ENCODE data around the gene LUZP4. TPM values are rescaled to one million over a fixed set of nuclear protein-coding genes. Genes with fewer than 3 reads are reported as not detected.
"Not testable (repeated sequence)": the region's sequence is repeated elsewhere in the genome, so short reads cannot be mapped to it uniquely, and the experiment has no call there.

The LUZP4 gene
- total RNA-seq, 4 donors from 2014 or later: not detected

DNA sequence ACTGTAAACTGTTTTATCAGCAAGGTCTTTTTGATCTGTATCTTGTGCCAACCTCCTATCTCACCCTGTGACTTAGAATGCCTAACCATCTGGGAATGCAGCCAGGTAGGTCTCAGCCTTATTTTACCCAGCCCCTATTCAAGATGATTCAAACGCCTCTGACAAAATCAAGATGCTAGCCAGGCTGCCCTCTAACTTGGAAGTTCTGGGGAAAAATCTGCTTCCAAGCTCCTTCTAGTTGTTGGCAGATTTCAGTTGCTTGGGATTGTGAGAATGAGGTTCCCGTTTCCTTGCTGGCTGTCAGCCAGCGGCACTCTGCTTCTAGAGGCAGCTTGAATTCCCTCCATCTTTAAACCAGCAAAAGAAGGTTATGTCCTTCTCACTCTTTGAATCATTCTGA is 34.7 kb downstream of the LUZP4 start:
- no peaks in the 10 kb centered on the region for H3K9me3 ChIP-seq
- no peaks in the 10 kb centered on the region for H3K27me3 ChIP-seq
- intact Hi-C loops (cut with DNase I; ENCODE audit: low total_unique reads): no loop called here
- H3K4me1 ChIP-seq: no peaks in the 10 kb centered on the region
- no peak overlapping the region for H3K4me3 ChIP-seq
- TF ChIP-seq POLR2AphosphoS5 (IDR thresholded peaks at IDR 0.05): no peak
- TF ChIP-seq, protein P1, sequence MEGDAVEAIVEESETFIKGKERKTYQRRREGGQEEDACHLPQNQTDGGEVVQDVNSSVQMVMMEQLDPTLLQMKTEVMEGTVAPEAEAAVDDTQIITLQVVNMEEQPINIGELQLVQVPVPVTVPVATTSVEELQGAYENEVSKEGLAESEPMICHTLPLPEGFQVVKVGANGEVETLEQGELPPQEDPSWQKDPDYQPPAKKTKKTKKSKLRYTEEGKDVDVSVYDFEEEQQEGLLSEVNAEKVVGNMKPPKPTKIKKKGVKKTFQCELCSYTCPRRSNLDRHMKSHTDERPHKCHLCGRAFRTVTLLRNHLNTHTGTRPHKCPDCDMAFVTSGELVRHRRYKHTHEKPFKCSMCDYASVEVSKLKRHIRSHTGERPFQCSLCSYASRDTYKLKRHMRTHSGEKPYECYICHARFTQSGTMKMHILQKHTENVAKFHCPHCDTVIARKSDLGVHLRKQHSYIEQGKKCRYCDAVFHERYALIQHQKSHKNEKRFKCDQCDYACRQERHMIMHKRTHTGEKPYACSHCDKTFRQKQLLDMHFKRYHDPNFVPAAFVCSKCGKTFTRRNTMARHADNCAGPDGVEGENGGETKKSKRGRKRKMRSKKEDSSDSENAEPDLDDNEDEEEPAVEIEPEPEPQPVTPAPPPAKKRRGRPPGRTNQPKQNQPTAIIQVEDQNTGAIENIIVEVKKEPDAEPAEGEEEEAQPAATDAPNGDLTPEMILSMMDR (IDR thresholded peaks at IDR 0.05): no peak
- no peak for TF ChIP-seq EP300 (IDR thresholded peaks at IDR 0.05; ENCODE audit: low read depth)
- TF ChIP-seq POLR2A (IDR thresholded peaks at IDR 0.05): no peak
- H3K27ac ChIP-seq: no peak overlapping the region
- in situ Hi-C loops (cut with MboI; ENCODE audit: low pct_ligation_motif_present in 1 of 4, low pct_unique_long_range_greater_than_20kb in 1 of 4, low sequenced_read_pairs in 3 of 4): loop anchor here in 1 of 4 donors (10.0 kb wide), 1 partner anchor 321 kb away; no protein-coding TSS in a partner anchor
- no peak for DNase-seq
- 40 to 41% methylated on average over 1 to 3 of the region's 3 CpGs for WGBS, 2 donors (ENCODE audit: low coverage in 1 of 2)
- no peaks in the 10 kb centered on the region for H3K36me3 ChIP-seq

DNA sequence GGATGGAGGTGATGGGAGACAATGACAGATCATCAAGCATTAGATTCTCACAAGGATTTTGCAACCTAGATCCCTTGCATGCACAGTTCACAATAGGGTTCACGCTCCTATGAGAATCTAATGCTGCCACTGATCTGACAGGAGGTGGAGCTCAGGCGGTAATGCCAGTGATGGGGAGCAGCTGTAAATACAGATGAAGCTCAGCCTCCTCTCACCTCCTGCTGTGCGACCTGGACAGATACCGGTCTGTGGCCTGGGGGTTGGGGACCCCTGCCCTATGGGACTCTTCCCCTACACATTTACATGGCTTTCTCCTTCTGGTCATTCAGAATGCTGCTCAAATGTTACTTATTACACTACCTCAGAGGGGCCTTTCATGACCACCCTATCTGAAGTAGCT is 39.8 kb downstream of the LUZP4 start:
- intact Hi-C loops (cut with DNase I; ENCODE audit: low total_unique reads); H3K9me3 ChIP-seq; H3K36me3 ChIP-seq; H3K4me1 ChIP-seq; H3K27ac ChIP-seq; H3K4me3 ChIP-seq; DNase-seq; H3K27me3 ChIP-seq: not testable (repeated sequence)
- WGBS, 2 donors (ENCODE audit: low coverage in 1 of 2): 67% methylated on average over 4 of the region's 4 CpGs; no CpG with 5 or more reads in 1 of the 2 donors
- in situ Hi-C loops (cut with MboI; ENCODE audit: low pct_ligation_motif_present in 1 of 4, low pct_unique_long_range_greater_than_20kb in 1 of 4, low sequenced_read_pairs in 3 of 4): loop anchor here in 1 of 4 donors (10.0 kb wide), 1 partner anchor 316 kb away; no protein-coding TSS in a partner anchor

DNA sequence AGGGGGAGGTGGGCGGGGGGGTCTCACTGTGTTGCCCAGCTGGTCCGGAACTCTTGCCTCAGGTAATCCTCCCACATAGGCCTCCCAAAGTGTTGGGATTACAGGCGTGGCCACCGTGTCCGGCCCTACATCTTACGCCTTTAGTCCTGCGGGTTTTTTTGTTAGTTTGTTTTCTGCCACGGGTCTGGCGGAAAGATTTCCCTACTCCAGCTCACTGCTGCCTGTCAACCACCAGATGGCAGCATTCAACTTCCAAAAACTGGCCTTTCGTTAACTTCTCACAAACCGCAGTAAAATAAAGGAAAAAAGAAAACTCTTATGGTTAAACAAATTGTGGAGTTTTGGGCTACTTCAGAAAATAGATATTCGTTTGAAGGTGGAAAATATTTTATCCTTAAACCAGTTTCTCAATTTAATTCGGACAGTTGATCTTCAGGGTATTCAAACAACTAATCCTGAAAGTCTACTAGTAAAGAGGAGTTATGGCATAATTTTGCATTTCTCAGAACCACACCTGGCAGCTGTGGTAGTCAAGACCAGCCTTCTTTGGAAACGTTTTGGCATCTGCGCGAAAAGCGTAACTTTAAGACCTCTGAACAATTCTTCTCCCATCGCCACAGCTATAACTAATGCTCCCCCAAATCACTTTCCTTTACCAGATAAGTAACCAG is 41.1 kb downstream of the LUZP4 start:
- intact Hi-C loops (cut with DNase I; ENCODE audit: low total_unique reads): loop anchor here (5.0 kb wide), 1 partner anchor 312 kb away; no protein-coding TSS in a partner anchor
- 19% methylated on average over 18 of the region's 18 CpGs; no CpG with 5 or more reads in 1 of the 2 donors for WGBS, 2 donors (ENCODE audit: low coverage in 1 of 2)
- Histone ChIP-seq H3K27me3 (no peaks in the 10 kb centered on the region), H3K27ac (no peak overlapping the region), H3K4me1 (no peaks in the 10 kb centered on the region), H3K4me3 (no peak overlapping the region), H3K9me3 (no peaks in the 10 kb centered on the region), H3K36me3 (no peaks in the 10 kb centered on the region)
- TF ChIP-seq, protein P1 (IDR thresholded peaks at IDR 0.05): peak; percentile 62 to 87 (median 64)
- TF ChIP-seq POLR2A (IDR thresholded peaks at IDR 0.05) (no peak), EP300 (IDR thresholded peaks at IDR 0.05; ENCODE audit: low read depth) (no peak), POLR2AphosphoS5 (IDR thresholded peaks at IDR 0.05) (no peak)
- DNase-seq: peak; percentile 21
- in situ Hi-C loops (cut with MboI; ENCODE audit: low pct_ligation_motif_present in 1 of 4, low pct_unique_long_range_greater_than_20kb in 1 of 4, low sequenced_read_pairs in 3 of 4): loop anchor here in 1 of 4 donors (10.0 kb wide), 1 partner anchor 314 kb away; no protein-coding TSS in a partner anchor

DNA sequence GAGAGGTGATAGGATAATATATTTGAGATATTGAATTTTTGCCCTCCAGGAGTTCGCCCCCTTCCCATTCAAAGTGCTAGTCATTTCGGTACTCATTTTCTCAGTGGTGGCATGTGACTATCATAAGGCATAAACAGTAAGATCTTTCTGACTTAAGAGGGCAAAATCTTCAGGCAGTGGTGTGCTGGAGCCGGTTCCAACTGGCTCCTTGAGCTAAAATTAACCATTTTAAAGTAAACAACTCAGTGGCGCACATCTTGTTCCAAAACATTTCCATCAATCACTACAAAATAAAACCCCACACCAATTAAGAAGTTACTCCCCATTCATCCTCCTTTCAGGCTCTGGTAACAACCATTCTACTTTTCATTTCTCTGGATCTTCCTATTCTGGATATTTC is 43.3 kb downstream of the LUZP4 start:
- Histone ChIP-seq H3K9me3 (no peaks in the 10 kb centered on the region), H3K4me3 (no peak overlapping the region), H3K4me1 (no peaks in the 10 kb centered on the region), H3K36me3 (no peaks in the 10 kb centered on the region), H3K27me3 (no peaks in the 10 kb centered on the region), H3K27ac (no peak overlapping the region)
- TF ChIP-seq POLR2A (IDR thresholded peaks at IDR 0.05) (no peak), EP300 (IDR thresholded peaks at IDR 0.05; ENCODE audit: low read depth) (no peak), POLR2AphosphoS5 (IDR thresholded peaks at IDR 0.05) (no peak)
- TF ChIP-seq, protein P1 (IDR thresholded peaks at IDR 0.05): no peak
- DNase-seq: no peak
- in situ Hi-C loops (cut with MboI; ENCODE audit: low pct_ligation_motif_present in 1 of 4, low pct_unique_long_range_greater_than_20kb in 1 of 4, low sequenced_read_pairs in 3 of 4): loop anchor here in 1 of 4 donors (10.0 kb wide), 1 partner anchor 312 kb away; no protein-coding TSS in a partner anchor
- intact Hi-C loops (cut with DNase I; ENCODE audit: low total_unique reads): loop anchor here (5.0 kb wide), 1 partner anchor 309 kb away; no protein-coding TSS in a partner anchor
- 50 to 67% methylated on average over 1 to 4 of the region's 4 CpGs for WGBS, 2 donors (ENCODE audit: low coverage in 1 of 2)
